Embryonic facial prominence (tissue), 1 donor: Measurements from ENCODE around the gene MTCH1.

Experiments used
- DNase-seq: peaks from one replicate; pipeline ENCODE4 v3.0.0-alpha.2; 2016; ENCODE audit errors: extremely low spot score

Gene MTCH1

GRCh38 chr6:36970892-36971842 lies 14.8 kb downstream of the MTCH1 start:
- no peak for DNase-seq

- no peak for DNase-seq
Measured at GRCh38 chr6:36969988-36970891, 15.8 kb downstream of the MTCH1 start.

GRCh38 chr6:36969240-36969691 lies 16.7 kb downstream of the MTCH1 start:
- DNase-seq, result no peak

GRCh38 chr6:36968266-36968977 lies 17.6 kb downstream of the MTCH1 start:
- DNase-seq, result no peak

GRCh38 chr6:36967757-36968156 lies 18.2 kb downstream of the MTCH1 start:
- no peak for DNase-seq

GRCh38 chr6:36967301-36967700 lies 18.7 kb downstream of the MTCH1 start:
- DNase-seq, result no peak

- no peak for DNase-seq
Measured at GRCh38 chr6:36964908-36965307, 21.1 kb downstream of the MTCH1 start.

GRCh38 chr6:36964349-36964748 lies 21.6 kb downstream of the MTCH1 start:
- no peak for DNase-seq

- no peak for DNase-seq
Measured at GRCh38 chr6:36963451-36964290, 22.3 kb downstream of the MTCH1 start.

GRCh38 chr6:36962874-36963273 lies 23.1 kb downstream of the MTCH1 start:
- no peak for DNase-seq

GRCh38 chr6:36961441-36962435 lies 24.3 kb downstream of the MTCH1 start:
- no peak for DNase-seq

- DNase-seq, result no peak
Measured at GRCh38 chr6:36959555-36960250, 26.3 kb downstream of the MTCH1 start.

- no peak for DNase-seq
Measured at GRCh38 chr6:36958775-36959554, 27.0 kb downstream of the MTCH1 start.

GRCh38 chr6:36957773-36958271 lies 28.2 kb downstream of the MTCH1 start:
- DNase-seq, result no peak

GRCh38 chr6:36956446-36956820 lies 29.6 kb downstream of the MTCH1 start:
- DNase-seq, result no peak

- no peak for DNase-seq
Measured at GRCh38 chr6:36955671-36956445, 30.1 kb downstream of the MTCH1 start.

- DNase-seq, result no peak
Measured at GRCh38 chr6:36955136-36955535, 30.9 kb downstream of the MTCH1 start.
